Measurements from ENCODE around the gene PASD1.

The PASD1 gene

DNA sequence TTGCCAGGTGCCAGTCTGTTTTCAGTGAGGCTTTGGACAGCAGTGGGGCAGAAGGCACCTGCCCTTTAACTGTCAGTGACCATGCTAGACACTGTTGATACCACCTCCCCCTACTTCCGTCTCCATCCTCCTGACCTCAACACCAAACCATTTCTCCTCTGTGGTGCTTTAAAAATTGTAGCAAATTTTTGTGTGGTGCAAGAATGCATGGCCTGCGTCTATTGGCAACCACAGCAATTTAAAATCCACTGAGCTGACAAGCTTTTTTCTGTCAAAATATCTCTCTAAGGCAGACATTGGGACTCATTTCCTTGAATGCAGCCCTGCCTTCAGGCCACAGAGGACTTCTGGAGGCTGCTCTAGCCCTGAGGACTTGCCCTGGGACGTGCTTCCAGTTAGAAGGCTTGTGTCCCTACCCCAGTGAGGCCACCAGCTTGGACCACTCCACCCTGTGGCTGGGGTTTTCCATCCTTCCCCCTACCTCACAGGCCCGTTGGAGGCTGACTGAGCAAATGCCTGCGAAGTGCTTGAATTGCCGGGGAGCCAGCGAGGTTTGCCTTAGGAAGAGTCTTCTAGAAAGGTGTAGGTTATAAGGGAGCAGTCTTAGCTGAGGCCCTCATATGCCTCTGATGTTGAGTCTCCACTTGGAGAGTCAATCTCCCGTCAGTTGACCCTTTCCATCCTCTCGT, 138.7 kb downstream of the PASD1 start:
- no peak for DNase-seq

DNA sequence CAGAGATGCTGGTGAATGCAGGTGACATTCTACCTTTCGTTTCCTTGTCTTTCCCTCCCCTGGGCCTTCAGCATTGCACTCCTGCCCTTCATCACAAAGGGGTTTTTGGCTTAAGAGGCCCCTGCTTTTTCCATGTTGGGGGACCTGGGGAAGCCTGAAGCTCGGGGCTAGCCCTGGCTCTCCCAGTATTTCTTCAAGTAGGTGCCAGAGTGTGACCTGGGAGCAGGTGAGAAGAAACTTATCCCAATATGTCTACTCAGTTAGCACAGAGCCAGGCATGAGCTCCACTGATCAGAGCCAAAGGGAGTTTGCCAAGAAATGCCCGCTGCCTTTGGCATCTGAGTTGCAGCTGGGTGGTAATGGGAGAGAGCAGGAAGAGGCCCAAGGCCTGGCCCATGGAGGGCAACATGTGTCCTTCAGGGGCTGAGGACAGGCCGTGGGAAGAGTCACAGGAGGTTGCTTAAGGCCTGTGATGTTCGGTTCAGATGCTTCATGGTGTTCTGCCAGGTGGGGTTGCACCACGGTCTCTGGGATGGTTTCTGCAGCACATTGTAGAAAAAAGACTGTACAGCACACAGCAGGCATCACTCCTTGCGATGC, 139.4 kb downstream of the PASD1 start:
- DNase-seq = no peak

DNA sequence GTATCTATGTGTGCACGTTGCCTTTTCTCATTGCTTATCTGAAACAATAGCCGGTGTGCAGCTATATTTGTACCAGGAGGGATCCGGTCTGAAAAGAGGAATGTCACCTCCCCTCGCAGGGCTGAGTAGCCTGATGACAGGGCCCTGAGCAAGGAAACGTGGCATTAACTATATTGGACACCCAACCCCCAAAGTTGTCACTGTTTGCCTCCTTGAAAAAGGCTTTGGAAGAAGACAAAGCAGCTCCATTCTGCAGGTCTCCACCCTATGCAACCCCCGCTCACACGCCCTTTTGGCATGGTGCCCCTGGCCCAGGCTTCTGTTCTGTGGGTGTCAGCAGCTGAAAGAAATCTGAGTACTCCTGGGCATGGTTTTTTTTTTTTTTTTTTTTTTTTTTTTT, 140.0 kb downstream of the PASD1 start:
- DNase-seq = no peak

DNA sequence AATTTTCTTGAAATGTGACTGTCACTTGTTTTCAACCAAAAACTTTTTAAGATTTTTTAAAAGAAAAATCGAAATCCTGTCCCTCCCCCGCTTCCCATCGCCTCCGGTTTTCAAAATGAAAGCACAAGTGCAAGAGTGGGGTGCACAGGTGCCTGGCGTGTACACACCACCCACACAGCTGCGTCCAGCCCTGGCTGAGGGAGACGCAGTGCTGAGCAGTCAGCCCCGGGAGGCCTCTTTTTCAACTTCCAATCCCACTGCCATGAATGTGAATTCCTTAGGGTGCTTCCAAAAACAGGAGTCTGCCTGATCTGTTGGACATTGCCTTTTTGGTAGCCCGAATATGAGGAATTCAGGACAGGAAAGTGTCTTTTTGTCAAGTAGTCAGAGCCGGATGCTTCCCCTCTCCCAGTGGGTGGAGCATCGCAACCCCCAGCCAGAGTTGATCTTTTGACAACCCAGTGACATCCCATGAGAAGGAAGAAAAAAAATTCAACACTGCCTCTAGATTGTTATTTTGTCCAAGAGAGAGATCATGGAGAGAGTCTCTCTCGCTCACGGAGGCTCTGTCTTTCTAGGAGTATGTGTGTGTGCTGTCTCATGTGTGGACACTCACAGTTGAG, 140.7 kb downstream of the PASD1 start:
- no peak for DNase-seq

DNA sequence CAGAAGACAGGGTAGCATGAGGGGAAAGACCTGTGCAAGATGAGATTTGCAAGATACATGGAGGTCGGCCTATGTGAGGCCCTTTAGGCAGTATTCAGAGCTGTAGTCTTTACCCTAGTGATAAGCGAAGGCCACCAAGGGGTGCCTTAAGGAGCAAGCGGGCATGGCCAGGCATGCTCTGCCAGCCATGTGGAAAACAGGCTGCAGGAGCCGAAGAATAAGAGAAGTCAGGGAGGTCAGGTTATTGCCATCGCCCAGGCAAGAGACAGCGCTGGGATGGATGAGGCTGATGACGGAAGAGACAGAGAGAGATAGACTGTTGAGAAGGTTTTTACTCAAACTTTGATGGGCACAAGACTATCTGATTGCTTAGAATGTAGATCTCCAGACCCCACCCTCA, 145.3 kb downstream of the PASD1 start:
- no peak for DNase-seq

DNA sequence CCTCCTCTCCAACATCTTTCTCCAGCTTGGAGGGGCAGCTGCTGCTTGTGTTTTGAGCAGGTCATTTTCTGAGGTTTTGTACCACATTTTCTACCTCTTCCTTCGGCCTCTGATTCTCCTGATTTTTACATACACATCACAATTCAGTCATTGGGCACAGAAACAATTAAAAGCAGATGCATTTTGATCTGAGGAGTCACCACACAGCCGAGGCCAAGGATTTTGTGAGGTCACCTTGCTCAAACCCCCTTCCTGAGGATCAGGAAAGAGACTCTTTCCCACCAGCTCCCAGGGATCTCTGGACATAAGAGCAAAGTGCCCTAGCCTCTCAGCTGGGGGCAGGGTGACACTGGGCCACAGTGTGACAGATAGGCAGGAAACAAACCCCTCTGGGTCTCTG, 147.0 kb downstream of the PASD1 start:
- DNase-seq = no peak

DNA sequence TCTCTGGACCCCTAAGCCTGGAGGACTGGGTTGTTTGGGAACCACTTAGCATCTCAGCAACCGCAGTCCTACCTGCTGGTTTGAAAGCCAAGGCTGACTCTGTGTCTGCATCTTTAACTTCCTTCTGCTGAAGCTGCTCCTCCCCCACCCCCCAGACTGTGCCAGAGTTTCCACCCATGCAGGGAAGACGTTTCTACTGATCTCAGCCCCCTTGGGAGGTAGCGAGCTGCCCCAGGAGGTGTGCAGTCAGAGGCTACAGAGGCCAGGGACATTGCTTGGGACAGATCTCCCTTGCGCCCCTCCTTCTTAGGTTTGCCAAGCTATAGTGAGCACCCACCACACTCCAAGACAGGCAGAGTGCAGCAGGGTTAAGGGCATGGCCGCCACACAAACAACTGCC, 147.7 kb downstream of the PASD1 start:
- no peak for DNase-seq

DNA sequence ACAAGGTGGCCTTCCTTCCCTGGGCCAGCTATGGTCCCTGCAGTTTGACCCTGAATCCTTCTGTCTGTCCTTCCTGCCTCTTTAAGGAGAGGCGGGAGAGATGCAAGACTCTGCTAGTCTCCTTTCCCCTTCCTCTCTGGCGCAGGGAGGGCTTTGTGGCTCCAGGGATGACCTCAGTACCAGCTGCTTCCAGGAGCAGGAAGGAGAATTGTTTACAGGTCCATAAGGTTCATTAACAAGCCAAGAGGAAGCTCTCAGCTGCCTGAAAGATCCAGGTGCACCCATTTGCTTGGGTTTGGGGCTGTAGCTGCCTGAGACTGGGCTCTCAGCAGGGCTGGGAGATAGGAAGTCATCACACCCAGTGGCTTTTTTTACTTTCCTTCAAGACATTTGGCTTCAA, 148.3 kb downstream of the PASD1 start:
- no peak for DNase-seq

DNA sequence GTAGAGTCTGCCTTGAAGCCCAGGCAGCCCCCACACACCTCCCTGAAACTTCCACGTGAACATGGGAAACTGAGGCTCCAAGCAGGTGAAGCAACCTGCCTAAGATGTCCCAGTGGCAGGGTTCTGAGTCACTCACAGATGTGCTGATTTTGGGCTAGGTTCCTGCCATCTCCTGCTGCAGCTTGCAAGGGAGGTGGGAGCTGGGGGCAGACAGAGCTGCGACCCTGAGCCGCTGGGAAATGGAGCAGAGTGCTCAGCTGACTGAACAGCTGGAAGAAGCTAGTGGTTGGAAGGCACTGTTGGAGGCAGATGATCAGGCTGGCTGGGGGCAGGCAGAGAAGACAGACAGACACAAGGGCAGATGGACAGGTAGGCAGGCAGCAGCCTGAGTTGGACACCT, 148.8 kb downstream of the PASD1 start:
- DNase-seq = no peak

DNA sequence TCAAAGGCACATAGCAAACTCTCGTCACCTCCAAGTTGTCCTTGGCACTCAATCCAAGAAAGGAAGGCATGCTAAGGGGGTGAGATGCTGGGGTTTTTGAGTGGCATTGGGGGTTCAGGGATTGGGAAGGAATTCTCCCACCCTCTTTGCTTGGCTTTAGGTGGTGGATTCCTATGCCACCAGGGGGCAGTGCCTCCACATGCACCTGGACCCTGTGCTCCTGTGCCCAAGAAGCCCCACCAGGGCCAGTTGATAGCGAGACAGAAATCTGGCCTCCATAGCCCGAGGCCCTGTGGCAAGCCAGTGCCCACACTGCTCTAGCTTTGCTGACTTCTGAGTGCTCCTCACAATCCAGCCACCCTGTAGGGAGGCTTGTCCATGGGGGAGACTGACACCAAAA, 150.4 kb downstream of the PASD1 start:
- DNase-seq = no peak

DNA sequence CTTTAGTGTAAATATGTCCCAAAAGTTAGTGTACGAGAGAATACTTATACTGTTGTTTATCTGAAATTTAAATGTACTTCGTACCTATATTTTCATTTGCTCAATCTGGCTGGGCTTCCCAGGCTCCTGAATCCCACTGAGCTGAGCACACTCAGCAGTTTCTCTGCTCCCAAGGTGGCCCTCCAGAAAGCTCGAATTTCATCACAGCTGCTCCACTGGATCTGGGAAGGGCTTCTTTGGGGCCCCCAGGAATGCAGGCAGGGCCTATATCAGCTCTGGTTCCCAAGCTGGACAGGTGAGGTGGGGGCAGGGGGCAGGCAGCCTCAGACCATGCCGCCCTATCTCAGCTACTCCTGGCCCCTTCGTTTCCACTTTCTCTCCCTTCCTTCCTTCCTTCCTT, 150.9 kb downstream of the PASD1 start:
- no peak for DNase-seq

DNA sequence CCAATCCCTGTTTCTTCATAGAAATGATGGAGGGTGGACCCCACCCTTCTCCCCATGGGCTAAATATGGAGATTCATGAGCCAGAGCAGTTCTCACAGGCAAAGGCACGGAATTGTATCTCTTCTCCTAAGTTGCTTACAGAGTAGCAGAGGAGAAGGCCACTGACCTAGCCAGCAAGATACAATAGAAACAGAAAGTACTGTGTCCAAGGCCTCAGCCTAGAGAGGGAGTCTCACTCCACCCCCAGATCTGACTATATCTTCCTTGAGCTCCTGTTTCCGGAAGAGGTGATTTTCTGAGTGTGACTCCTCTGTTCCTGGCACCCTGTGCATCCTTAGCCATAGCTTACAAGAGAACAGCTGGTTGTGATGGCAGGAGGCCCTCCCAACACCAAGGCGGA, 152.3 kb downstream of the PASD1 start, which contains the start of gene FATE1:
FATE1 (plus strand) TSS at position 284 of the 400 bp plus-strand sequence; CDS start at position 369, 85 bp downstream.
- no peak for DNase-seq

DNA sequence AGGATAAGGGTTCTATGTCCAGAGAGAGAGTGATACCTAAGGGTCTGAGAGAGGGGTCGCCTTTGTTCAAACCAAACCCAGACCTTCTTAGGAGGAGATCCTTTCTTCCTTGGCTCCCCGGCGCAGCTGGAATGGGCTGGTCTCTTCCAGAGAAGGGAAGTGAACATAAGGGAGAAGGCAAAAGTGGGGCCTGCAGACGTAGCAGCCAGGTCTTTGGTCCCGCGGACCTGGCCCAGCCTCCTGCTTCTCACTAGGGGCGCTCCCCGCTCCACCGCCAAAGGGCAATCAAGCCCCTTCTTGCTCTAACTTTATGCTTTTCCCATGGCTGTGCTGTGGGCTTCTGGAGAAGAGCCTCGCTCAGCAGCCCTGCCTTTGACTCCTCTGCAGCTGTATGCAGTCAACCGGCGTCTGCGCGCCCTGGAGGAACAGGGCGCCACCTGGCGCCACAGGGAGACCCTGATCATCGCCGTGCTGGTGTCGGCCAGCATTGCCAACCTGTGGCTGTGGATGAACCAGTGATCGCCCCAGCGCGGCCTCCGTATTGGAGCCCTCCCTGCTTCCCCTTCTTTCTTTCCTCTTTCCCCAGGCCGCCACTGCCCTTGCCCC, 158.9 kb downstream of the PASD1 start:
- no peak for DNase-seq

DNA sequence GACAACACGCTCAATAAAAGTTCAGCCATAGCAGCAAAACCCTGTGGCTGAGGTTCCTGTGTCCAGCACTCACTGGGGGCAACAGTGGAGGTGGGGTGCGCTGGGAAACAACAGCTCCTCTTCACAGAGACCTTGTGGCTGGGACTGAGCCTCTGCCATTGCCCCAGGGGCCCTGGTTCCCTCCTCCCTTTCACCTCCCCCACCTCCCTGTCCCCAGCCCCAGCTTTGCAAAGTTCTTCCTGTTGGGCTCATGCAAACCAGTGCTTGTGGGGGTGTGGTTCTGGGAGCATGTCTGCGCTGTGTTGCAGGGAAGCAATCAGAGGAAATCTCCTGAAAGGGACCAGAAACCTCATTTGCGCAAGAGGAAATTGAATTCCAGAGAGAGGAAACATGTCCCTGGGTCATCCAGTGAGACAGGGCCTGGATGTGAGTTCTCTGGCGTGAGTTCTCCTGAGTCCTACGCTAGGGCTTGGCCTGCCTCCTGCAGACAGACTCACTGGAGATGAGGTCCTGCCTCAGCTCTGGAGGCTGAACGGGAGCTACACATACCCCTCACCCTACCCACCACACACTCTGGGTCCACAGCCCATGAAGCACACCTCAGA, 159.8 kb downstream of the PASD1 start:
- DNase-seq = no peak

DNA sequence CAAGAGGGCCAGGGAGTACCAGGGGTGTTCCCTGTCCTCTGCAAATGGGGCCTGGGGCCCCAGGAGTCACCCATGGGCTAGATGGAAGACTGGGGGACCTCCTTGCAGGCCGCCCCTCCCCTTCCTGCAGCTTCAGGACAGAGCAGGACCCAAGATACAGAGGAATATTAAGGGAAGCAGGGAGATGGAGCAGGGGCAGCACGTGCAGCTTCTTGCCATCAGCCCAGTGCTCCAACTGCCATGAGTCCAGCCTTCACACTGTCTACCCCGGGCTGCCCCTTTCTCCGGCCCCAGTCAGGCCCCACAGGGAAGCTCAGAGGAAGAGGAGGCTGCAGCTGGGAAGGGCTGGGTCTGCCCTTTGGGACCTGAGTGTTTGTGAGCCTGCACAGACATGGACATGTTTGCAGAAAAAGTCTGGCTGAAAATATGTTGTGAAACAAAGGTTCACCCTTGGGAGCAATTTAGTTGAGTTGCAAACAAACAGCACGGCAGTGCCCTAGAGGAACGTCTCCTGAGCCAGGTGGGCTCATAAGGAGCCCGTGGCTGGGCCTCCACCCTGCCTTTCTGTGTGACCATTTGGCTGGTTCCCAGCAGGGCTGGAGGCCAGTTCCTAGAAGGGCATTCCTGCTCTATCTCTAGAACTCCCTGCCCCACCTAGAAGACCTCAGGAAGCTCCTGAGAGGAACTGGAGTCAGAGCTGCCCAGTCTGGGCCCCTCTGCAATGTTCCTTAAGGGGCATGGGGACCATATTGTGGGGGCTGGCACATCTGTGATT, 161.3 kb downstream of the PASD1 start:
- no peak for DNase-seq

DNA sequence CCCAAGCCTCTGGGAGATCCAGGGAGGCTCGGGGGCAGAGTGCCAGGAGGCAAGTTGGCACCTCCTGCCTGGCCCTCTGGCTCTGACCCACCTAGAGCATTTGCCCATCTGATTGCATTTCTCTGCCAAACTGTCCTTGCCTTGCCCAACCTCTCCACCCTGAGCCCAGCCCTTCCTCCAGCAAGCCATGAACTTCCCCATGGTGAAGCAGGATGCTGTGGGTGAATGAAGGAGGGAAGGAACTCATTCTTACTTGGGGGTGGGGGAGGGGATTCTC, 161.8 kb downstream of the PASD1 start:
- DNase-seq = no peak
